H1 (cell line): Measurements from ENCODE around the gene STX8. TPM values are rescaled to one million over a fixed set of nuclear protein-coding genes. Genes with fewer than 3 reads are reported as not detected.

Experiments
- CEBPB ChIP-seq: IDR thresholded peaks from 2 replicates; pipeline ENCODE4 v1.6.1; 2012; ENCODE audit warnings: low read depth, low read length
- NANOG ChIP-seq: IDR thresholded peaks from 2 replicates; pipeline ENCODE4 v1.6.1; 2011; ENCODE audit warnings: low read length, low read depth, mild to moderate bottlenecking, inconsistent platforms; ENCODE audit not compliant: insufficient read depth, poor library complexity, severe bottlenecking
- polyA plus RNA-seq, 7 experiments: library from polyadenylated mRNA; depleted of rRNA in 3 of 7; stranded (reverse) in 5 of 7; unstranded in 2 of 7; fragments of >200 nt in 5 of 7; fragments of 200-250 nt in 2 of 7; gene quantifications; 1 replicate in 5 of 7; 2 replicates in 1 of 7; 4 replicates in 1 of 7; pipeline versions ENCODE4 v1.2.1 to v1.2.3, GENCODE V29; 2011 to 2013; ENCODE audit warnings: missing spikeins in 2 of 7, mixed read lengths in 2 of 7
- total RNA-seq: library from RNA; stranded (reverse); fragmentation: NEBNext Ultra II Directional; extraction: Animal tissue kit (Norgen Biotek cat#: 25700); gene quantifications from 2 replicates; pipeline ENCODE4 v1.2.1, GENCODE V29; 2021

The STX8 gene
- total and polyA plus RNA-seq, 2 of the 8 experiments (the other 6 are each of a cell fraction or from before 2014, with no cell fraction given) = 22.8 to 42.5 TPM

DNA sequence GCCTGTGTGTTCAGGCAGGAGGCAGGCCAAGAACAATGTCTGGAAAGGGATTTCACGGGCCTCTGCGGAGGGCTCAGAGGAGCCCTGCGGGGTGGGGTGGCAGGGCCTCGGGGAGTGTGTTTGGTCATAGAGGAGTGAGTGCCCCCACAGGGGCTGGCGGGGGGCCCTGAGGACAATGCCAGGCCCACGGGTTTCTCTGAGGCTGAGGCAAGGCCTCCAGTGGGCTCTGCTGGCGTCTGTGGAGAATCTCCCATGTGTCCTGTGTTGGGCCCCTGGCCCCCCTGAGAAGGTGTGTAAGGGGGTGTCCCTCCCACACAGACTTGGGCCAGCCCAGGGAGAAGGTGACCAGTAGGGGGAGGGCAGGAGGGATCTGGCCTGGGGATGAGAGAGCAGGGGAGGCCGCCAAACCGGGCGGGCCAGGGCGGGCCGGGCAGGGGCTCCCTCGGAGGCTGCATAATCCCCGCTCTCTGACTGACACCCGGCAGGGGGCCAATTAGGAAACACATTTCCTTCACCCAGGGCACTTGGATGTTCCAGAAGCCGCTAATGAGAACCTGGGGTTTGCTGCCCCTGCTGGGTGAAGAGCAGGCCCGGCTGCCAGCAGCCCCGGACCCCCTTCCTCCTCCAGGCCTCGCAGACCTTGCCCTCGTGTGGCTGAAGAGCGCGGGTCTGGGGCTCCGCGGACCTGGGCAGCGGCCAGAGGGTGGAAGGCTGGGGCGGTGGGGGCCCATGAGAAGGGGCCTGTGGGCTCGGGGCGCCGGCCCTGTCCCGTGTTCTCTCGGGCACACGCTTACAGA is 350.1 kb downstream of the STX8 start (continued):
- TF ChIP-seq NANOG (peak; percentile 55), CEBPB (no peak)
